ENCODE results near the gene CCND1.

CCND1 gene

DNA sequence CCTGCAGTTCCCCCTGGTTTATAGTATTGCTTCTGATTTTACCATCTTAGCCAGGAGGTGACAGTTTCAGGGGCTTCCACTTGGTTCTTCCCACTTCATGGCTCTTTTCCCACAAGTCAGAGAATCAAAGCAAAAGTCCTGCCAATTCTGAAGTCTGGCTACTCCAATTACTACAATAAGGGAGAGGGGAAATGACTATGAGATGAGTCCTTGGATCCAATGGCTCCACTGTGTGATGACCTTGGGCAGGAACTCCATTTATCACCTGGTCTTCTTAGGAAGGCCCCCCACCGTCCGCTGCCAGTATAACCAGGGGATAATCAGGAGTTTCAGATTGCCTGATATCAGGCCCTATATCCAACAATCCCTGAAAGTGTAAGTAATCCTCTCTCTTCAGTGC is 31.6 kb upstream of the CCND1 start:
- TF ChIP-seq CREB1 (IDR thresholded peaks at IDR 0.05; ENCODE audit: low read depth) (no peak), TCF12 (IDR thresholded peaks at IDR 0.05; ENCODE audit: low read depth) (no peak), NFIC (IDR thresholded peaks at IDR 0.05) (no peak), CEBPB (IDR thresholded peaks at IDR 0.05) (no peak), TEAD4 (IDR thresholded peaks at IDR 0.05) (no peak), EGR1 (IDR thresholded peaks at IDR 0.05) (no peak), MAX (IDR thresholded peaks at IDR 0.05) (no peak), EP300 (IDR thresholded peaks at IDR 0.05; ENCODE audit: borderline replicate concordance) (no peak)

DNA sequence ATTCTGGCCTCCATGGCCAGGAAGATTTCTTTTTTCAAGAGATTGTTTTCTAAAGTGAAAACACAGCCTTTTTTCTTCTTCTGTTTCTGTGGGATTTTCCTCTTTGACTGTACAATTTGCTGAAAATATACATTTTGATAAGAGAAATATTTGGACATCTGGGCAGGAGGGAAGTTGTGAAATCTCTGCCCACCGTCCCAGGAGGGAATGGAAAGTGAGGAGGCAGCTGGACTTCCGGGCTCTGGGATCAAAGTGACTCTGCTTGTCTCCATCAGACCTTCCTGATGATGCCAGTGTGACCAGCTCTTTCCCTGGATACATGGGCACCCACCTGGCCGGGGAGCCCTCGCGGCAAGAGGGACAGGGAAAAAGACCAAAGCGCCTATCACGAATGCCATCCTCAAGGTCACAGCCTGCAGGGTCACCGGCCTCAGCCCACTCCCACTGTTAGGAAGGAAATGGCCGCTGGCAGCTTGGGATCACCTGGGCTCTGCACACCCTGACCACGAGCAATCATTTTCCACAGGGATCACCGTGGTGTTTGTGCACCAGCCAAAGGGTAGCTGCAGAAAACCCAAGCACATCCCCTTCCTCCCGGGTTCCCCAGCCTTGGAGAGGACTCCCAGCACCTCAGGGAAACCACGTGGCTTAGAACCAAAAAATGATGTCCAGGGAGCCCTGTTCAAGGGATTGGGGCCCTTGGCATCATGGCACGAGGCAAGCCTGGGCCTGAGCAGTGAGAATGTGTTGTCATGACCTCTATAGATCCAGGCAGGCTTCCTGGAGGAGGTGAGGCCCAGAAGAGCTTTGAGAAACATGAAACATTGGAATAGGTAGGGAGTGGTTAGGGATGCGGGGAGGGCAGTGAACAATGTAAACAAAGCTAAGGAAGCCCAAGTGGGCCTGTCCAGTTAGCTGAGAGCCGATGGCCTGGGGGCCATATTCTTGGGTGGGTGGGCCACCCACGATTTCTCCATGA is 29.1 kb upstream of the CCND1 start:
- no peak for TF ChIP-seq CREB1 (IDR thresholded peaks at IDR 0.05; ENCODE audit: low read depth)
- TF ChIP-seq CEBPB (IDR thresholded peaks at IDR 0.05), result no peak
- TF ChIP-seq TCF12 (IDR thresholded peaks at IDR 0.05; ENCODE audit: low read depth), result no peak
- TF ChIP-seq EGR1 (IDR thresholded peaks at IDR 0.05), result no peak
- no peak for TF ChIP-seq MAX (IDR thresholded peaks at IDR 0.05)
- no peak for TF ChIP-seq ZBTB7A (IDR thresholded peaks at IDR 0.05; ENCODE audit: low read depth)
- TF ChIP-seq TEAD4 (IDR thresholded peaks at IDR 0.05), result no peak
- no peak for TF ChIP-seq NFIC (IDR thresholded peaks at IDR 0.05)
- TF ChIP-seq EP300 (IDR thresholded peaks at IDR 0.05; ENCODE audit: borderline replicate concordance), result no peak
- no peak for TF ChIP-seq TAF1 (IDR thresholded peaks at IDR 0.05; ENCODE audit: low read depth)

DNA sequence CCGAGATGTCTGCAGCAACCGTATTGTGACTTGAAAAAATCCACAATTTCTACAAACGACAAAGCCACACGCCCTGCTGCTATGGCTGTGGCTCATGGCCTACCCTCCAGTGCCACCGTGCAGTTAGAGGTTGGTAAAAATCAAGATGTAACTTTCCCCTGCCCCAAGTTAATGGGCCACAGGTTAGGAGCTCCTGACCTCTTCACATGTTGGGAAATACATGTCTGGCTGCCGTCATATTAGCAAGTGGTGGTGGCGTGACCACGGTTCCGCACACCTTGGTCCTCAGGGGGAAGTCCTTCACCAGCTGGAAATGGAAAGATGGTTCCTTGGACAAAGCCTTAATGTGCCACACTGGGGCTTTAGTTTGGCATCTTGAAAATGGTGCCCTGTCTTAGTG is 27.4 kb upstream of the CCND1 start:
- TF ChIP-seq NFIC (IDR thresholded peaks at IDR 0.05) (no peak), RAD21 (IDR thresholded peaks at IDR 0.05; ENCODE audit: low read depth) (no peak), MAX (IDR thresholded peaks at IDR 0.05) (no peak), TEAD4 (IDR thresholded peaks at IDR 0.05) (no peak)

DNA sequence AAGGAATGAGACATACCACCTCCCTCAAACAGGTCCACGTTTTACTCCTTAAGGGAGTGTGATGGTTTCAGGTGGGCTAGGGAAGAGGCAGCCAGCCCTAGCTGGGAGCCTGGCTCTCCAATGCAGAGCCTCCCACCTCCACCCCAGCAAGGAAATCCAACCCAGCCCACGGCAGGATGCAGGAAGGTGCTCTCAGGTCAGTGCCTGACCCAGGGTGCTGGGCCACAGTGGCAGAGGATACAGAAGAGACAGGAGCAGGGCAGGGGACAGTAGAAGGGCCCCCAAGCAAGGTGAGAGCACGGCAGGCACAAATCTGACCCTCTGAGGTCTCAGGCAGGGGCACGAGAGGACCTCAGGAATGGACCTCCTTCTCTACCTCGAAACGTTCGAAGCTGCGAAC is 26.9 kb upstream of the CCND1 start:
- TF ChIP-seq MAX (IDR thresholded peaks at IDR 0.05) (no peak), USF1 (IDR thresholded peaks at IDR 0.05) (no peak), EP300 (IDR thresholded peaks at IDR 0.05; ENCODE audit: borderline replicate concordance) (no peak), ZBTB7A (IDR thresholded peaks at IDR 0.05; ENCODE audit: low read depth) (no peak), CREB1 (IDR thresholded peaks at IDR 0.05; ENCODE audit: low read depth) (no peak), TAF1 (IDR thresholded peaks at IDR 0.05; ENCODE audit: low read depth) (no peak), YY1 (IDR thresholded peaks at IDR 0.05; ENCODE audit: low read depth) (no peak), NFIC (IDR thresholded peaks at IDR 0.05) (no peak), TCF12 (IDR thresholded peaks at IDR 0.05; ENCODE audit: low read depth) (no peak), FOXM1 (IDR thresholded peaks at IDR 0.05; ENCODE audit: borderline replicate concordance, low read depth) (no peak), EGR1 (IDR thresholded peaks at IDR 0.05) (no peak), CEBPB (IDR thresholded peaks at IDR 0.05) (no peak), TEAD4 (IDR thresholded peaks at IDR 0.05) (no peak), RAD21 (IDR thresholded peaks at IDR 0.05; ENCODE audit: low read depth) (no peak)
- TF ChIP-seq, protein P1, sequence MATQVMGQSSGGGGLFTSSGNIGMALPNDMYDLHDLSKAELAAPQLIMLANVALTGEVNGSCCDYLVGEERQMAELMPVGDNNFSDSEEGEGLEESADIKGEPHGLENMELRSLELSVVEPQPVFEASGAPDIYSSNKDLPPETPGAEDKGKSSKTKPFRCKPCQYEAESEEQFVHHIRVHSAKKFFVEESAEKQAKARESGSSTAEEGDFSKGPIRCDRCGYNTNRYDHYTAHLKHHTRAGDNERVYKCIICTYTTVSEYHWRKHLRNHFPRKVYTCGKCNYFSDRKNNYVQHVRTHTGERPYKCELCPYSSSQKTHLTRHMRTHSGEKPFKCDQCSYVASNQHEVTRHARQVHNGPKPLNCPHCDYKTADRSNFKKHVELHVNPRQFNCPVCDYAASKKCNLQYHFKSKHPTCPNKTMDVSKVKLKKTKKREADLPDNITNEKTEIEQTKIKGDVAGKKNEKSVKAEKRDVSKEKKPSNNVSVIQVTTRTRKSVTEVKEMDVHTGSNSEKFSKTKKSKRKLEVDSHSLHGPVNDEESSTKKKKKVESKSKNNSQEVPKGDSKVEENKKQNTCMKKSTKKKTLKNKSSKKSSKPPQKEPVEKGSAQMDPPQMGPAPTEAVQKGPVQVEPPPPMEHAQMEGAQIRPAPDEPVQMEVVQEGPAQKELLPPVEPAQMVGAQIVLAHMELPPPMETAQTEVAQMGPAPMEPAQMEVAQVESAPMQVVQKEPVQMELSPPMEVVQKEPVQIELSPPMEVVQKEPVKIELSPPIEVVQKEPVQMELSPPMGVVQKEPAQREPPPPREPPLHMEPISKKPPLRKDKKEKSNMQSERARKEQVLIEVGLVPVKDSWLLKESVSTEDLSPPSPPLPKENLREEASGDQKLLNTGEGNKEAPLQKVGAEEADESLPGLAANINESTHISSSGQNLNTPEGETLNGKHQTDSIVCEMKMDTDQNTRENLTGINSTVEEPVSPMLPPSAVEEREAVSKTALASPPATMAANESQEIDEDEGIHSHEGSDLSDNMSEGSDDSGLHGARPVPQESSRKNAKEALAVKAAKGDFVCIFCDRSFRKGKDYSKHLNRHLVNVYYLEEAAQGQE (IDR thresholded peaks at IDR 0.05; ENCODE audit: low read depth), result no peak

- TF ChIP-seq TAF1 (IDR thresholded peaks at IDR 0.05; ENCODE audit: low read depth) (no peak), EGR1 (IDR thresholded peaks at IDR 0.05) (no peak)
These were observed 25.2 kb upstream of the CCND1 start for GRCh38 chr11:69615545-69616278.

DNA sequence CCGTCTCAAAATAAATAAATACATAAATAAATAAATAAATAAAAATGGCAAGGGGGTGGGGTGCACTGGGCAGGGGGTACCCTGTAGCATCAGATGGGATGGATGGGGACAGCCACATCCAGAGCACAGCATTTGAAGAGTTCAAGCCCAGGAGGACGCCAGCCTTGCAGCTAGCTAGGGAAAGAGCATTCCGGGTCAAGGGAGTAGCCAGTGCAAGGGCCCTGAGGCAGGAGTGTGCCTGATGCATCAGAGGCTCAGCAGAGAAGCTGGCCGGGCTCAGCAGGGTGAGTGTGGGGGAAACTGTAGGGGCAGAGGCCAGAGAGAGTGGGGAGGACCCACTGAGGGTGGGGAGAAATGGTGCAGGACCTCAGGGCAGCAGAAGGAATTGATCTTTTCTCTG is 23.7 kb upstream of the CCND1 start:
- TF ChIP-seq TCF12 (IDR thresholded peaks at IDR 0.05; ENCODE audit: low read depth) (no peak), FOXM1 (IDR thresholded peaks at IDR 0.05; ENCODE audit: borderline replicate concordance, low read depth) (no peak), CEBPB (IDR thresholded peaks at IDR 0.05) (no peak), TEAD4 (IDR thresholded peaks at IDR 0.05) (no peak), EGR1 (IDR thresholded peaks at IDR 0.05) (no peak), USF1 (IDR thresholded peaks at IDR 0.05) (no peak), ZBTB7A (IDR thresholded peaks at IDR 0.05; ENCODE audit: low read depth) (no peak), RAD21 (IDR thresholded peaks at IDR 0.05; ENCODE audit: low read depth) (no peak), YY1 (IDR thresholded peaks at IDR 0.05; ENCODE audit: low read depth) (no peak), CREB1 (IDR thresholded peaks at IDR 0.05; ENCODE audit: low read depth) (no peak), NFIC (IDR thresholded peaks at IDR 0.05) (no peak), TAF1 (IDR thresholded peaks at IDR 0.05; ENCODE audit: low read depth) (no peak), EP300 (IDR thresholded peaks at IDR 0.05; ENCODE audit: borderline replicate concordance) (no peak)
- TF ChIP-seq, protein P1 (IDR thresholded peaks at IDR 0.05; ENCODE audit: low read depth), result no peak

Data from Ishikawa (cell line).